ENCODE results near the gene POLN. TPM values are rescaled to one million over a fixed set of nuclear protein-coding genes. Genes with fewer than 3 reads are reported as not detected.

POLN gene
- total RNA-seq, 2 donors from 2014 or later, result 3.8 to 15.2 TPM

GRCh38 chr4:2105559-2105958 lies 136.4 kb downstream of the POLN start:
- no peaks in the 10 kb centered on the region for H3K27me3 ChIP-seq (replicated peaks; ENCODE audit: insufficient read depth)
- H3K4me1 ChIP-seq (replicated peaks), result no peaks in the 10 kb centered on the region
- H3K9me3 ChIP-seq, result no peaks in the 10 kb centered on the region
- WGBS, result 100% methylated on average over 1 of the region's 1 CpG
- intact Hi-C loops (cut with DNase I), result no loop called here
- TF ChIP-seq POLR2AphosphoS5 (IDR thresholded peaks at IDR 0.05) (no peak), POLR2A (IDR thresholded peaks at IDR 0.05) (no peak), CTCF (IDR thresholded peaks at IDR 0.05) (no peak)
- no peaks in the 10 kb centered on the region for H3K36me3 ChIP-seq
- no peak overlapping the region for H3K27ac ChIP-seq
- H3K4me3 ChIP-seq, result no peak overlapping the region
- no peak for DNase-seq (ENCODE audit: low spot score)

- Histone ChIP-seq H3K27ac (no peak overlapping the region), H3K36me3 (no peaks in the 10 kb centered on the region), H3K4me3 (no peak overlapping the region), H3K9me3 (no peaks in the 10 kb centered on the region), H3K27me3 (replicated peaks; ENCODE audit: insufficient read depth) (no peaks in the 10 kb centered on the region), H3K4me1 (replicated peaks) (no peaks in the 10 kb centered on the region)
- intact Hi-C loops (cut with DNase I), result no loop called here
- no peak for DNase-seq (ENCODE audit: low spot score)
- no peak for TF ChIP-seq CTCF (IDR thresholded peaks at IDR 0.05)
- TF ChIP-seq POLR2AphosphoS5 (IDR thresholded peaks at IDR 0.05), result no peak
- TF ChIP-seq POLR2A (IDR thresholded peaks at IDR 0.05), result no peak
- 80% methylated on average over 9 of the region's 9 CpGs for WGBS
Observed at GRCh38 chr4:2104556-2105345, 137.2 kb downstream of the POLN start.

GRCh38 chr4:2103843-2104547 lies 137.9 kb downstream of the POLN start:
- no peak overlapping the region for H3K4me3 ChIP-seq
- no peaks in the 10 kb centered on the region for H3K36me3 ChIP-seq
- intact Hi-C loops (cut with DNase I), result no loop called here
- H3K27me3 ChIP-seq (replicated peaks; ENCODE audit: insufficient read depth), result no peaks in the 10 kb centered on the region
- H3K9me3 ChIP-seq, result no peaks in the 10 kb centered on the region
- WGBS, result 91% methylated on average over 2 of the region's 2 CpGs
- H3K4me1 ChIP-seq (replicated peaks), result no peaks in the 10 kb centered on the region
- no peak overlapping the region for H3K27ac ChIP-seq
- no peak for TF ChIP-seq CTCF (IDR thresholded peaks at IDR 0.05)
- no peak for TF ChIP-seq POLR2AphosphoS5 (IDR thresholded peaks at IDR 0.05)
- TF ChIP-seq POLR2A (IDR thresholded peaks at IDR 0.05), result no peak
- no peak for DNase-seq (ENCODE audit: low spot score)

GRCh38 chr4:2103127-2103842 lies 138.6 kb downstream of the POLN start:
- no peak for TF ChIP-seq POLR2A (IDR thresholded peaks at IDR 0.05)
- no peak for TF ChIP-seq CTCF (IDR thresholded peaks at IDR 0.05)
- no peak for TF ChIP-seq POLR2AphosphoS5 (IDR thresholded peaks at IDR 0.05)
- Histone ChIP-seq H3K27ac (no peak overlapping the region), H3K4me3 (no peak overlapping the region), H3K36me3 (no peaks in the 10 kb centered on the region), H3K4me1 (replicated peaks) (no peaks in the 10 kb centered on the region), H3K9me3 (no peaks in the 10 kb centered on the region), H3K27me3 (replicated peaks; ENCODE audit: insufficient read depth) (no peaks in the 10 kb centered on the region)
- DNase-seq (ENCODE audit: low spot score), result no peak
- intact Hi-C loops (cut with DNase I), result no loop called here
- 92% methylated on average over 5 of the region's 5 CpGs for WGBS
